DND-41 (cell line): ENCODE data around the gene BACE1.

ENCODE experiments used
- CTCF ChIP-seq: IDR thresholded peaks from 2 replicates; pipeline ENCODE4 v1.5.1; 2012; ENCODE audit warnings: borderline replicate concordance, low read length, moderate library complexity, mild to moderate bottlenecking; ENCODE audit not compliant: poor library complexity, severe bottlenecking; ENCODE audit errors: extremely low read depth
- EZH2 ChIP-seq: IDR thresholded peaks from 3 replicates; pipeline ENCODE4 v1.6.1; 2012; ENCODE audit warnings: borderline replicate concordance, low read depth, mild to moderate bottlenecking, moderate library complexity, low read length, inconsistent platforms; ENCODE audit not compliant: severe bottlenecking

GRCh38 chr11:117259417-117259816 is 56.6 kb downstream of the BACE1 start:
- no peak for TF ChIP-seq CTCF
- TF ChIP-seq EZH2: no peak
